WTC11 (cell line): ENCODE measurements around the gene ANXA11. TPM values are rescaled to one million over a fixed set of nuclear protein-coding genes. Genes with fewer than 3 reads are reported as not detected.

ENCODE experiments used
- ATAC-seq: fragments of 200-7000 bp; cut with Tn5 transposase; 2 replicates; pipeline ENCODE4 v1.10.0; 2021; ENCODE audit warnings: mild to moderate bottlenecking, moderate library complexity
- CTCF ChIA-PET: fragments of 300-600 bp; sonication (Branson Sonifier 250); formaldehyde crosslinking; loops from one replicate; lab custom pipeline; 2021; ENCODE audit warnings: antibody characterized with exemption; lab: Charles Lee
- POLR2A ChIA-PET: fragments of 350-600 bp; sonication (Branson Sonifier 250); formaldehyde crosslinking; loops from one replicate; lab custom pipeline; 2021; ENCODE audit warnings: antibody characterized with exemption; lab: Charles Lee
- DNase-seq: peaks from one replicate; pipeline ENCODE4 v3.0.0; 2021; ENCODE audit warnings: low spot score
- H3K27ac Mint-ChIP-seq: 2 replicates; pipeline ENCODE4 v1.8.0; 2021; ENCODE audit warnings: mixed read lengths
- H3K27me3 Mint-ChIP-seq: 2 replicates; pipeline ENCODE4 v1.8.0; 2021; ENCODE audit warnings: low read depth, mild to moderate bottlenecking, moderate library complexity, mixed read lengths
- H3K36me3 Mint-ChIP-seq: 2 replicates; pipeline ENCODE4 v1.8.0; 2021; ENCODE audit warnings: mixed read lengths
- H3K4me1 Mint-ChIP-seq: 2 replicates; pipeline ENCODE4 v1.8.0; 2022; ENCODE audit warnings: mixed read lengths
- H3K4me3 Mint-ChIP-seq: 2 replicates; pipeline ENCODE4 v1.8.0; 2021; ENCODE audit warnings: mild to moderate bottlenecking, moderate library complexity, mixed read lengths
- H3K9me3 Mint-ChIP-seq: 2 replicates; pipeline ENCODE4 v1.8.0; 2021; ENCODE audit warnings: mixed read lengths
- CTCF ChIP-seq: fragments of 200-600 bp; IDR thresholded peaks from 2 replicates; pipeline ENCODE4 v1.8.0; 2022; ENCODE audit warnings: antibody characterized with exemption
- FOXK1 ChIP-seq: sonication (generic); formaldehyde crosslinking; IDR thresholded peaks from 2 replicates; pipeline ENCODE4 v1.8.0; 2022; ENCODE audit warnings: mild to moderate bottlenecking, moderate library complexity, missing genetic modification reagents
- MLX ChIP-seq: sonication (generic); formaldehyde crosslinking; IDR thresholded peaks from 2 replicates; pipeline ENCODE4 v1.8.1; 2023; ENCODE audit warnings: mild to moderate bottlenecking, missing genetic modification reagents, moderate library complexity
- MXD4 ChIP-seq: fragments of 250-450 bp; sonication (Bioruptor Pico); IDR thresholded peaks from 2 replicates; pipeline ENCODE4 v1.8.0; 2021; ENCODE audit warnings: mild to moderate bottlenecking, moderate library complexity, borderline replicate concordance
- NFE2L1 ChIP-seq: sonication (generic); formaldehyde crosslinking; IDR thresholded peaks from 2 replicates; pipeline ENCODE4 v1.8.1; 2023; ENCODE audit warnings: missing genetic modification reagents
- NFYB ChIP-seq: sonication (generic); formaldehyde crosslinking; conservative IDR thresholded peaks from 2 replicates; pipeline ENCODE4 v1.8.0; 2022; ENCODE audit warnings: low read depth, missing genetic modification reagents
- PRRX2 ChIP-seq: fragments of 250-450 bp; sonication (Bioruptor Pico); IDR thresholded peaks from 2 replicates; pipeline ENCODE4 v1.8.0; 2021; ENCODE audit warnings: mild to moderate bottlenecking
- TCF7 ChIP-seq: sonication (generic); formaldehyde crosslinking; IDR thresholded peaks from 2 replicates; pipeline ENCODE4 v1.8.0; 2022; ENCODE audit warnings: mild to moderate bottlenecking, low read depth, missing genetic modification reagents, moderate library complexity
- ZNF423 ChIP-seq: fragments of 250-450 bp; sonication (Bioruptor Pico); IDR thresholded peaks from 2 replicates; pipeline ENCODE4 v2.1.2; 2022; ENCODE audit warnings: mild to moderate bottlenecking, moderate library complexity
- ZNF512 ChIP-seq: sonication (generic); formaldehyde crosslinking; IDR thresholded peaks from 2 replicates; pipeline ENCODE4 v1.8.1; 2022; ENCODE audit warnings: missing genetic modification reagents, borderline replicate concordance
- total RNA-seq: library from RNA; stranded (reverse); gene quantifications from 3 replicates; pipeline ENCODE4 v1.2.3, GENCODE V29; 2021
- TF ChIP-seq, protein P1 (sequence below): fragments of 250-450 bp; sonication (Bioruptor Pico); IDR thresholded peaks from 2 replicates; pipeline ENCODE4 v1.9.0; 2021; ENCODE audit warnings: mild to moderate bottlenecking

ANXA11 gene
- total RNA-seq, 1 experiment from 2014 or later = 83.3 TPM

- POLR2A ChIA-PET = no interaction called here
- Mint-ChIP-seq H3K4me3 (no peak overlapping the region), H3K9me3 (no peaks in the 10 kb centered on the region), H3K27ac (peak overlapping the region; percentile 78), H3K36me3 (peaks cover 50% of the 10 kb centered on the region), H3K27me3 (no peaks in the 10 kb centered on the region), H3K4me1 (peaks cover 18% of the 10 kb centered on the region)
- DNase-seq = no peak
- TF ChIP-seq MXD4 (no peak), NFYB (CRISPR knock-in tag) (no peak), MLX (no peak), PRRX2 (CRISPR knock-in tag) (no peak), TCF7 (CRISPR knock-in tag) (no peak)
- ATAC-seq = no peak
- CTCF ChIA-PET = interaction anchor here (0.6 to 2.1 kb wide), 3 partner anchors 47 to 62 kb away, joined by 3 to 15 read pairs (median 3); no protein-coding TSS in a partner anchor
Measured at GRCh38 chr10:80160361-80161320, 44.7 kb downstream of the ANXA11 start.

GRCh38 chr10:80159166-80159873, 46.0 kb downstream of the ANXA11 start:
- H3K4me3 Mint-ChIP-seq = no peak overlapping the region
- TF ChIP-seq NFE2L1 (CRISPR knock-in tag) (no peak), CTCF (no peak), ZNF512 (CRISPR knock-in tag) (no peak), MLX (no peak), FOXK1 (CRISPR knock-in tag) (no peak), ZNF423 (no peak)
- TF ChIP-seq, protein P1, sequence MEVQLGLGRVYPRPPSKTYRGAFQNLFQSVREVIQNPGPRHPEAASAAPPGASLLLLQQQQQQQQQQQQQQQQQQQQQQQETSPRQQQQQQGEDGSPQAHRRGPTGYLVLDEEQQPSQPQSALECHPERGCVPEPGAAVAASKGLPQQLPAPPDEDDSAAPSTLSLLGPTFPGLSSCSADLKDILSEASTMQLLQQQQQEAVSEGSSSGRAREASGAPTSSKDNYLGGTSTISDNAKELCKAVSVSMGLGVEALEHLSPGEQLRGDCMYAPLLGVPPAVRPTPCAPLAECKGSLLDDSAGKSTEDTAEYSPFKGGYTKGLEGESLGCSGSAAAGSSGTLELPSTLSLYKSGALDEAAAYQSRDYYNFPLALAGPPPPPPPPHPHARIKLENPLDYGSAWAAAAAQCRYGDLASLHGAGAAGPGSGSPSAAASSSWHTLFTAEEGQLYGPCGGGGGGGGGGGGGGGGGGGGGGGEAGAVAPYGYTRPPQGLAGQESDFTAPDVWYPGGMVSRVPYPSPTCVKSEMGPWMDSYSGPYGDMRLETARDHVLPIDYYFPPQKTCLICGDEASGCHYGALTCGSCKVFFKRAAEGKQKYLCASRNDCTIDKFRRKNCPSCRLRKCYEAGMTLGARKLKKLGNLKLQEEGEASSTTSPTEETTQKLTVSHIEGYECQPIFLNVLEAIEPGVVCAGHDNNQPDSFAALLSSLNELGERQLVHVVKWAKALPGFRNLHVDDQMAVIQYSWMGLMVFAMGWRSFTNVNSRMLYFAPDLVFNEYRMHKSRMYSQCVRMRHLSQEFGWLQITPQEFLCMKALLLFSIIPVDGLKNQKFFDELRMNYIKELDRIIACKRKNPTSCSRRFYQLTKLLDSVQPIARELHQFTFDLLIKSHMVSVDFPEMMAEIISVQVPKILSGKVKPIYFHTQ (CRISPR knock-in tag) = no peak
- ChIA-PET CTCF (interaction anchor here (1.2 kb wide), 1 partner anchor 15 kb away, joined by 5 read pairs; no protein-coding TSS in a partner anchor), POLR2A (no interaction called here)
- peaks cover 56% of the 10 kb centered on the region for H3K36me3 Mint-ChIP-seq
- H3K9me3 Mint-ChIP-seq = no peaks in the 10 kb centered on the region
- no peak for ATAC-seq
- no peak for DNase-seq
- no peaks in the 10 kb centered on the region for H3K27me3 Mint-ChIP-seq
- H3K4me1 Mint-ChIP-seq = peaks cover 18% of the 10 kb centered on the region
- no peak overlapping the region for H3K27ac Mint-ChIP-seq
